SU-DHL-6 (cell line): ENCODE measurements around the gene PLK5.

Experiments
- CTCF ChIP-seq: fragments of 200-600 bp; sonication (generic); IDR thresholded peaks from one replicate; pipeline ENCODE4 v1.5.1; 2017; ENCODE audit warnings: antibody characterized with exemption, mild to moderate bottlenecking, low read length, moderate library complexity; ENCODE audit not compliant: insufficient read depth, poor library complexity, severe bottlenecking
- EZH2phosphoT487 ChIP-seq: fragments of 200-600 bp; sonication (generic), shearing (Covaris generic); conservative IDR thresholded peaks from 2 replicates; pipeline ENCODE4 v1.6.1; 2018; ENCODE audit warnings: mild to moderate bottlenecking, antibody characterized with exemption, low read length, moderate library complexity, mixed read lengths

- TF ChIP-seq CTCF (no peak), EZH2phosphoT487 (no peak)
Observed at GRCh38 chr19:1580957-1581356, 57.1 kb downstream of the PLK5 start.
